WTC11 (cell line): ENCODE measurements around the gene TTC39C. TPM values are rescaled to one million over a fixed set of nuclear protein-coding genes. Genes with fewer than 3 reads are reported as not detected.

Experiments
- ATAC-seq: fragments of 200-7000 bp; cut with Tn5 transposase; 2 replicates; pipeline ENCODE4 v1.10.0; 2021; ENCODE audit warnings: mild to moderate bottlenecking, moderate library complexity
- CTCF ChIA-PET: fragments of 300-600 bp; sonication (Branson Sonifier 250); formaldehyde crosslinking; loops from one replicate; lab custom pipeline; 2021; ENCODE audit warnings: antibody characterized with exemption; lab: Charles Lee
- POLR2A ChIA-PET: fragments of 350-600 bp; sonication (Branson Sonifier 250); formaldehyde crosslinking; loops from one replicate; lab custom pipeline; 2021; ENCODE audit warnings: antibody characterized with exemption; lab: Charles Lee
- DNase-seq: peaks from one replicate; pipeline ENCODE4 v3.0.0; 2021; ENCODE audit warnings: low spot score
- H3K27ac Mint-ChIP-seq: 2 replicates; pipeline ENCODE4 v1.8.0; 2021; ENCODE audit warnings: mixed read lengths
- H3K27me3 Mint-ChIP-seq: 2 replicates; pipeline ENCODE4 v1.8.0; 2021; ENCODE audit warnings: low read depth, mild to moderate bottlenecking, moderate library complexity, mixed read lengths
- H3K36me3 Mint-ChIP-seq: 2 replicates; pipeline ENCODE4 v1.8.0; 2021; ENCODE audit warnings: mixed read lengths
- H3K4me1 Mint-ChIP-seq: 2 replicates; pipeline ENCODE4 v1.8.0; 2022; ENCODE audit warnings: mixed read lengths
- H3K4me3 Mint-ChIP-seq: 2 replicates; pipeline ENCODE4 v1.8.0; 2021; ENCODE audit warnings: mild to moderate bottlenecking, moderate library complexity, mixed read lengths
- H3K9me3 Mint-ChIP-seq: 2 replicates; pipeline ENCODE4 v1.8.0; 2021; ENCODE audit warnings: mixed read lengths
- CREM ChIP-seq: sonication (generic); formaldehyde crosslinking; IDR thresholded peaks from 2 replicates; pipeline ENCODE4 v1.8.1; 2022; ENCODE audit warnings: mild to moderate bottlenecking, missing genetic modification reagents, moderate library complexity
- EMX1 ChIP-seq: fragments of 250-450 bp; sonication (Bioruptor Pico); IDR thresholded peaks from 2 replicates; pipeline ENCODE4 v1.8.0; 2021; ENCODE audit warnings: mild to moderate bottlenecking
- FOXP1 ChIP-seq: sonication (generic); formaldehyde crosslinking; IDR thresholded peaks from 2 replicates; pipeline ENCODE4 v1.8.0; 2022; ENCODE audit warnings: missing genetic modification reagents, mild to moderate bottlenecking, moderate library complexity, borderline replicate concordance
- GABPB1 ChIP-seq: sonication (generic); formaldehyde crosslinking; IDR thresholded peaks from 2 replicates; pipeline ENCODE4 v1.8.1; 2023; ENCODE audit warnings: mild to moderate bottlenecking, missing genetic modification reagents
- GTF2I ChIP-seq: fragments of 250-450 bp; sonication (Bioruptor Pico); conservative IDR thresholded peaks from 2 replicates; pipeline ENCODE4 v1.4.0; 2021; ENCODE audit warnings: mild to moderate bottlenecking
- MXD4 ChIP-seq: fragments of 250-450 bp; sonication (Bioruptor Pico); IDR thresholded peaks from 2 replicates; pipeline ENCODE4 v1.8.0; 2021; ENCODE audit warnings: mild to moderate bottlenecking, moderate library complexity, borderline replicate concordance
- TEAD1 ChIP-seq: sonication (generic); formaldehyde crosslinking; IDR thresholded peaks from 2 replicates; pipeline ENCODE4 v1.8.0; 2022; ENCODE audit warnings: mild to moderate bottlenecking, missing genetic modification reagents
- TP53 ChIP-seq: sonication (generic); formaldehyde crosslinking; IDR thresholded peaks from 2 replicates; pipeline ENCODE4 v1.8.1; 2023; ENCODE audit warnings: mild to moderate bottlenecking, missing genetic modification reagents
- total RNA-seq: library from RNA; stranded (reverse); gene quantifications from 3 replicates; pipeline ENCODE4 v1.2.3, GENCODE V29; 2021
- TF ChIP-seq, protein P1 (sequence below): fragments of 250-450 bp; sonication (Bioruptor Pico); IDR thresholded peaks from 2 replicates; pipeline ENCODE4 v2.1.2; 2022; ENCODE audit warnings: mild to moderate bottlenecking, moderate library complexity
- TF ChIP-seq, protein P2 (sequence below): fragments of 250-450 bp; sonication (Bioruptor Pico); IDR thresholded peaks from 2 replicates; pipeline ENCODE4 v1.9.0; 2021; ENCODE audit warnings: mild to moderate bottlenecking, borderline replicate concordance
- TF ChIP-seq, protein P3 (sequence below): sonication (generic); formaldehyde crosslinking; IDR thresholded peaks from 2 replicates; pipeline ENCODE4 v1.8.1; 2023; ENCODE audit warnings: mild to moderate bottlenecking, missing genetic modification reagents, moderate library complexity
- TF ChIP-seq, protein P4 (sequence below): fragments of 250-450 bp; sonication (Bioruptor Pico); IDR thresholded peaks from 2 replicates; pipeline ENCODE4 v1.8.0; 2021; ENCODE audit warnings: mild to moderate bottlenecking
- TF ChIP-seq, protein P5 (sequence below): sonication (generic); formaldehyde crosslinking; IDR thresholded peaks from 2 replicates; pipeline ENCODE4 v1.8.0; 2022; ENCODE audit warnings: missing genetic modification reagents
- TF ChIP-seq, protein P6 (sequence below): sonication (generic); formaldehyde crosslinking; IDR thresholded peaks from 2 replicates; pipeline ENCODE4 v1.8.0; 2022; ENCODE audit warnings: mild to moderate bottlenecking, missing genetic modification reagents

Gene TTC39C
- total RNA-seq, 1 experiment from 2014 or later: 57.3 TPM

DNA sequence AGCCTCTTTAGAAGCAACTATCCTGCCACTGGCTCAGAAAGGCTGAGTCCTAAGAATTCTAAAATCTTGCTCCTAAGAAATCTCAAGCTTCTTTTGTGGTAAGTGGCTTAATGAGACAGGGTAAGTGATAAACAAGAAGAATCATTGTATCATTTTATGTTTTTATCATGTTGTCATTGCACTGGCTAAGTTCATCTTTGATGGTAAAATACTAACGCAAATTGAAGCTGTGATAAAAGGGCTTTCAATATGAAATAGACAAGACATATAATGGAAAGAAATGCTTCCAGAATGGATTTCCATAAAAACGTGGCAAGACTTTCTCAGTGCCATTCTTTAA is 21.6 kb upstream of the TTC39C start (continued):
- TF ChIP-seq, protein P1, sequence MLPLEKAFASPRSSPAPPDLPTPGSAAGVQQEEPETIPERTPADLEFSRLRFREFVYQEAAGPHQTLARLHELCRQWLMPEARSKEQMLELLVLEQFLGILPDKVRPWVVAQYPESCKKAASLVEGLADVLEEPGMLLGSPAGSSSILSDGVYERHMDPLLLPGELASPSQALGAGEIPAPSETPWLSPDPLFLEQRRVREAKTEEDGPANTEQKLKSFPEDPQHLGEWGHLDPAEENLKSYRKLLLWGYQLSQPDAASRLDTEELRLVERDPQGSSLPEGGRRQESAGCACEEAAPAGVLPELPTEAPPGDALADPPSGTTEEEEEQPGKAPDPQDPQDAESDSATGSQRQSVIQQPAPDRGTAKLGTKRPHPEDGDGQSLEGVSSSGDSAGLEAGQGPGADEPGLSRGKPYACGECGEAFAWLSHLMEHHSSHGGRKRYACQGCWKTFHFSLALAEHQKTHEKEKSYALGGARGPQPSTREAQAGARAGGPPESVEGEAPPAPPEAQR (CRISPR knock-in tag): no peak
- TF ChIP-seq CREM (CRISPR knock-in tag) (no peak), GABPB1 (CRISPR knock-in tag) (no peak)
- TF ChIP-seq, protein P2, sequence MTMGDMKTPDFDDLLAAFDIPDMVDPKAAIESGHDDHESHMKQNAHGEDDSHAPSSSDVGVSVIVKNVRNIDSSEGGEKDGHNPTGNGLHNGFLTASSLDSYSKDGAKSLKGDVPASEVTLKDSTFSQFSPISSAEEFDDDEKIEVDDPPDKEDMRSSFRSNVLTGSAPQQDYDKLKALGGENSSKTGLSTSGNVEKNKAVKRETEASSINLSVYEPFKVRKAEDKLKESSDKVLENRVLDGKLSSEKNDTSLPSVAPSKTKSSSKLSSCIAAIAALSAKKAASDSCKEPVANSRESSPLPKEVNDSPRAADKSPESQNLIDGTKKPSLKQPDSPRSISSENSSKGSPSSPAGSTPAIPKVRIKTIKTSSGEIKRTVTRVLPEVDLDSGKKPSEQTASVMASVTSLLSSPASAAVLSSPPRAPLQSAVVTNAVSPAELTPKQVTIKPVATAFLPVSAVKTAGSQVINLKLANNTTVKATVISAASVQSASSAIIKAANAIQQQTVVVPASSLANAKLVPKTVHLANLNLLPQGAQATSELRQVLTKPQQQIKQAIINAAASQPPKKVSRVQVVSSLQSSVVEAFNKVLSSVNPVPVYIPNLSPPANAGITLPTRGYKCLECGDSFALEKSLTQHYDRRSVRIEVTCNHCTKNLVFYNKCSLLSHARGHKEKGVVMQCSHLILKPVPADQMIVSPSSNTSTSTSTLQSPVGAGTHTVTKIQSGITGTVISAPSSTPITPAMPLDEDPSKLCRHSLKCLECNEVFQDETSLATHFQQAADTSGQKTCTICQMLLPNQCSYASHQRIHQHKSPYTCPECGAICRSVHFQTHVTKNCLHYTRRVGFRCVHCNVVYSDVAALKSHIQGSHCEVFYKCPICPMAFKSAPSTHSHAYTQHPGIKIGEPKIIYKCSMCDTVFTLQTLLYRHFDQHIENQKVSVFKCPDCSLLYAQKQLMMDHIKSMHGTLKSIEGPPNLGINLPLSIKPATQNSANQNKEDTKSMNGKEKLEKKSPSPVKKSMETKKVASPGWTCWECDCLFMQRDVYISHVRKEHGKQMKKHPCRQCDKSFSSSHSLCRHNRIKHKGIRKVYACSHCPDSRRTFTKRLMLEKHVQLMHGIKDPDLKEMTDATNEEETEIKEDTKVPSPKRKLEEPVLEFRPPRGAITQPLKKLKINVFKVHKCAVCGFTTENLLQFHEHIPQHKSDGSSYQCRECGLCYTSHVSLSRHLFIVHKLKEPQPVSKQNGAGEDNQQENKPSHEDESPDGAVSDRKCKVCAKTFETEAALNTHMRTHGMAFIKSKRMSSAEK: no peak

DNA sequence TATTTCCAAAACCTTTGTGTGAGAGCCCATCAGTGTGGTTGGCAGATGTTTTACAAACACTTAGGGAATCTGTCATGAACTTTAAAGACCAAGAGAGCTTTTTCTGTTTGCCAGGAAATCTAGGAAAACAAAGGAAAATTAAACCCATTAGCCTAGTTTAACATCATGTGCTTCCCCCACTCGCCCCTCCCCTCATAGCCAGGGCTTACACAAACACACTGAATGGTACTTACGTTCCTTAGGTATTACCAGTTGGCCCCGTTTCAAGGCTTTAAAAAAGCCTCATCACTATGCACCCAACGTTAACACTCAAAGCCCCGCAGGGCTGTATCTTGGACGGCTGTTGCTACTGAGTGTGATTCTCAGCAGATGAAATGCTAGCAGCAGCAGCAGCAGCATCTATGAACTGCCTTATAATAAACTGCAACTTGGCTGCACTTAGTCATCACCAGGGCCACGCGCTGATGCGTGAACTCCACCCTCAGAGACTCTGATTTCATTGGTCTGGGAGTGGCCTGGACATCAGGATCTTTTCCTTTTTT is 20.1 kb upstream of the TTC39C start:
- Mint-ChIP-seq H3K36me3 (no peaks in the 10 kb centered on the region), H3K9me3 (no peaks in the 10 kb centered on the region), H3K4me1 (peaks cover 17% of the 10 kb centered on the region), H3K27ac (no peak overlapping the region), H3K4me3 (no peak overlapping the region), H3K27me3 (no peaks in the 10 kb centered on the region)
- ChIA-PET CTCF (interaction anchor here (1.0 kb wide), 1 partner anchor 45 kb away, joined by 5 read pairs; no protein-coding TSS in a partner anchor), POLR2A (no interaction called here)
- peak; percentile 68 for ATAC-seq
- DNase-seq: no peak
- no peak for TF ChIP-seq TEAD1 (CRISPR knock-in tag)
- TF ChIP-seq, protein P3, sequence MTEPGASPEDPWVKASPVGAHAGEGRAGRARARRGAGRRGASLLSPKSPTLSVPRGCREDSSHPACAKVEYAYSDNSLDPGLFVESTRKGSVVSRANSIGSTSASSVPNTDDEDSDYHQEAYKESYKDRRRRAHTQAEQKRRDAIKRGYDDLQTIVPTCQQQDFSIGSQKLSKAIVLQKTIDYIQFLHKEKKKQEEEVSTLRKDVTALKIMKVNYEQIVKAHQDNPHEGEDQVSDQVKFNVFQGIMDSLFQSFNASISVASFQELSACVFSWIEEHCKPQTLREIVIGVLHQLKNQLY (CRISPR knock-in tag): no peak

DNA sequence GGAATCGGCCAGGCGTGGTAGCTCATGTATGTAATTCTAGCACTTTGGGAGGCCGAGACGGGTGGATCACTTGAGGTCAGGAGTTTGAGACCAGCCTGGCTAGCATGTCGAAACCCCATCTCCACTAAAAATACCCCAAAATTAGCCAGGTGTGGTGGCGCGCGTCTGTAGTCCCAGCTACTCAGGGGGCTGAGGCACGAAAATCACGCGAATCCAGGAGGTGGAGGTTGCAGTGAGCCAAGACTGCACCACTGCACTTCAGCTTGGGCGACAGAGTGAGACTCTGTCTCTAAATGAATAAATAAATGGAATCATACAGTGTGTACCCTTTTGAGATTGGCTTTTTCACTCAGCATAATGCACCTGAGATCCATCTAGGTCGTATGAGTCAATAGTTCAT is 19.4 kb upstream of the TTC39C start:
- Mint-ChIP-seq H3K9me3 (no peaks in the 10 kb centered on the region), H3K4me1 (peaks cover 17% of the 10 kb centered on the region), H3K36me3 (no peaks in the 10 kb centered on the region), H3K27me3 (no peaks in the 10 kb centered on the region), H3K4me3 (no peak overlapping the region), H3K27ac (no peak overlapping the region)
- DNase-seq (no peak), ATAC-seq (no peak)
- POLR2A ChIA-PET: no interaction called here
- TF ChIP-seq, protein P4, sequence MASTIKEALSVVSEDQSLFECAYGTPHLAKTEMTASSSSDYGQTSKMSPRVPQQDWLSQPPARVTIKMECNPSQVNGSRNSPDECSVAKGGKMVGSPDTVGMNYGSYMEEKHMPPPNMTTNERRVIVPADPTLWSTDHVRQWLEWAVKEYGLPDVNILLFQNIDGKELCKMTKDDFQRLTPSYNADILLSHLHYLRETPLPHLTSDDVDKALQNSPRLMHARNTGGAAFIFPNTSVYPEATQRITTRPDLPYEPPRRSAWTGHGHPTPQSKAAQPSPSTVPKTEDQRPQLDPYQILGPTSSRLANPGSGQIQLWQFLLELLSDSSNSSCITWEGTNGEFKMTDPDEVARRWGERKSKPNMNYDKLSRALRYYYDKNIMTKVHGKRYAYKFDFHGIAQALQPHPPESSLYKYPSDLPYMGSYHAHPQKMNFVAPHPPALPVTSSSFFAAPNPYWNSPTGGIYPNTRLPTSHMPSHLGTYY (CRISPR knock-in tag): no peak
- TF ChIP-seq, protein P5, sequence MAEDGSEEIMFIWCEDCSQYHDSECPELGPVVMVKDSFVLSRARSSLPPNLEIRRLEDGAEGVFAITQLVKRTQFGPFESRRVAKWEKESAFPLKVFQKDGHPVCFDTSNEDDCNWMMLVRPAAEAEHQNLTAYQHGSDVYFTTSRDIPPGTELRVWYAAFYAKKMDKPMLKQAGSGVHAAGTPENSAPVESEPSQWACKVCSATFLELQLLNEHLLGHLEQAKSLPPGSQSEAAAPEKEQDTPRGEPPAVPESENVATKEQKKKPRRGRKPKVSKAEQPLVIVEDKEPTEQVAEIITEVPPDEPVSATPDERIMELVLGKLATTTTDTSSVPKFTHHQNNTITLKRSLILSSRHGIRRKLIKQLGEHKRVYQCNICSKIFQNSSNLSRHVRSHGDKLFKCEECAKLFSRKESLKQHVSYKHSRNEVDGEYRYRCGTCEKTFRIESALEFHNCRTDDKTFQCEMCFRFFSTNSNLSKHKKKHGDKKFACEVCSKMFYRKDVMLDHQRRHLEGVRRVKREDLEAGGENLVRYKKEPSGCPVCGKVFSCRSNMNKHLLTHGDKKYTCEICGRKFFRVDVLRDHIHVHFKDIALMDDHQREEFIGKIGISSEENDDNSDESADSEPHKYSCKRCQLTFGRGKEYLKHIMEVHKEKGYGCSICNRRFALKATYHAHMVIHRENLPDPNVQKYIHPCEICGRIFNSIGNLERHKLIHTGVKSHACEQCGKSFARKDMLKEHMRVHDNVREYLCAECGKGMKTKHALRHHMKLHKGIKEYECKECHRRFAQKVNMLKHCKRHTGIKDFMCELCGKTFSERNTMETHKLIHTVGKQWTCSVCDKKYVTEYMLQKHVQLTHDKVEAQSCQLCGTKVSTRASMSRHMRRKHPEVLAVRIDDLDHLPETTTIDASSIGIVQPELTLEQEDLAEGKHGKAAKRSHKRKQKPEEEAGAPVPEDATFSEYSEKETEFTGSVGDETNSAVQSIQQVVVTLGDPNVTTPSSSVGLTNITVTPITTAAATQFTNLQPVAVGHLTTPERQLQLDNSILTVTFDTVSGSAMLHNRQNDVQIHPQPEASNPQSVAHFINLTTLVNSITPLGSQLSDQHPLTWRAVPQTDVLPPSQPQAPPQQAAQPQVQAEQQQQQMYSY (CRISPR knock-in tag): no peak
- TF ChIP-seq TP53: no peak
- TF ChIP-seq, protein P6, sequence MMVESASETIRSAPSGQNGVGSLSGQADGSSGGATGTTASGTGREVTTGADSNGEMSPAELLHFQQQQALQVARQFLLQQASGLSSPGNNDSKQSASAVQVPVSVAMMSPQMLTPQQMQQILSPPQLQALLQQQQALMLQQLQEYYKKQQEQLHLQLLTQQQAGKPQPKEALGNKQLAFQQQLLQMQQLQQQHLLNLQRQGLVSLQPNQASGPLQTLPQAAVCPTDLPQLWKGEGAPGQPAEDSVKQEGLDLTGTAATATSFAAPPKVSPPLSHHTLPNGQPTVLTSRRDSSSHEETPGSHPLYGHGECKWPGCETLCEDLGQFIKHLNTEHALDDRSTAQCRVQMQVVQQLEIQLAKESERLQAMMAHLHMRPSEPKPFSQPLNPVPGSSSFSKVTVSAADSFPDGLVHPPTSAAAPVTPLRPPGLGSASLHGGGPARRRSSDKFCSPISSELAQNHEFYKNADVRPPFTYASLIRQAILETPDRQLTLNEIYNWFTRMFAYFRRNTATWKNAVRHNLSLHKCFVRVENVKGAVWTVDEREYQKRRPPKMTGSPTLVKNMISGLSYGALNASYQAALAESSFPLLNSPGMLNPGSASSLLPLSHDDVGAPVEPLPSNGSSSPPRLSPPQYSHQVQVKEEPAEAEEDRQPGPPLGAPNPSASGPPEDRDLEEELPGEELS (CRISPR knock-in tag): no peak
- TF ChIP-seq FOXP1 (CRISPR knock-in tag): no peak
- TF ChIP-seq GTF2I (CRISPR knock-in tag): no peak
- TF ChIP-seq MXD4: no peak
- TF ChIP-seq EMX1 (CRISPR knock-in tag): no peak
- CTCF ChIA-PET: no interaction called here
